Measurements from ENCODE around the gene TRIM66. TPM values are rescaled to one million over a fixed set of nuclear protein-coding genes. Genes with fewer than 3 reads are reported as not detected.

The TRIM66 gene
- total and polyA plus RNA-seq, 4 donors: 1.6 to 14.3 (median 2.5) TPM

- H3K4me1 ChIP-seq (ENCODE audit: control insufficient read depth in 4 of 4, insufficient read depth in 4 of 4, low read length in 3 of 4): peaks cover 3 to 11% (median 9%) of the 10 kb centered on the region in 4 donors
- H3K9ac ChIP-seq (ENCODE audit: low read depth in 1 of 2, low read length in 2 of 2): no peak overlapping the region
- TF ChIP-seq TAF1 (conservative IDR thresholded peaks at IDR 0.05): no peak
- no peak for TF ChIP-seq EGR1 (IDR thresholded peaks at IDR 0.05; ENCODE audit: low read depth in 2 of 2)
- TF ChIP-seq REST (IDR thresholded peaks at IDR 0.05): no peak
- TF ChIP-seq HNF4G (IDR thresholded peaks at IDR 0.05): no peak
- TF ChIP-seq ATF3 (IDR thresholded peaks at IDR 0.05): no peak
- TF ChIP-seq HNF4A (conservative IDR thresholded peaks at IDR 0.05): no peak
- no peak for TF ChIP-seq SP1 (IDR thresholded peaks at IDR 0.05)
- no peak for TF ChIP-seq MAX (IDR thresholded peaks at IDR 0.05)
- TF ChIP-seq FOXA2 (IDR thresholded peaks at IDR 0.05): no peak
- no peak for TF ChIP-seq RAD21 (IDR thresholded peaks at IDR 0.05)
- no peak for TF ChIP-seq NR2F2 (IDR thresholded peaks at IDR 0.05)
- TF ChIP-seq ZBTB33 (IDR thresholded peaks at IDR 0.05): no peak
- no peak for TF ChIP-seq FOXA1 (IDR thresholded peaks at IDR 0.05)
- TF ChIP-seq JUND (IDR thresholded peaks at IDR 0.05): no peak
- no peak for TF ChIP-seq YY1 (IDR thresholded peaks at IDR 0.05)
- no peak for TF ChIP-seq GABPA (IDR thresholded peaks at IDR 0.05 in 1 of 2, conservative IDR thresholded peaks at IDR 0.05 in 1 of 2)
- no peak for TF ChIP-seq CTCF (IDR thresholded peaks at IDR 0.05; ENCODE audit: low read depth, low read length, missing input control)
- no peak for TF ChIP-seq RXRA (IDR thresholded peaks at IDR 0.05)
- 97% methylated on average over 14 of the region's 14 CpGs for WGBS
- H3K4me3 ChIP-seq (ENCODE audit: low read depth in 1 of 3, low read length in 3 of 3): no peak overlapping the region
- H3K27ac ChIP-seq (ENCODE audit: low read depth in 1 of 2, low read length in 2 of 2): no peak overlapping the region
- peaks cover 3 to 51% (median 35%) of the 10 kb centered on the region in 4 donors for H3K36me3 ChIP-seq (ENCODE audit: control insufficient read depth in 4 of 4, insufficient read depth in 3 of 4, low read depth in 1 of 4, low read length in 3 of 4)
- DNase-seq (ENCODE audit: low spot score): no peak
- H3K9me3 ChIP-seq (ENCODE audit: control insufficient read depth in 4 of 4, low read length in 3 of 4): no peaks in the 10 kb centered on the region
- H3K27me3 ChIP-seq (ENCODE audit: control insufficient read depth in 4 of 4, insufficient read depth in 4 of 4, low read length in 3 of 4): no peaks in the 10 kb centered on the region
These were observed 24.4 kb upstream of the TRIM66 start for GRCh38 chr11:8706673-8707432.

Measured in liver (tissue), 9 donors.